ENCODE results near the gene PPP1R12C.
"Not testable (repeated sequence)": the region's sequence is repeated elsewhere in the genome, so short reads cannot be mapped to it uniquely, and the experiment has no call there.

PPP1R12C gene

GRCh38 chr19:55113570-55114039, 3.8 kb downstream of the PPP1R12C start:
- no peak overlapping the region for H3K4me3 ChIP-seq (ENCODE audit: low read depth, low read length)
- TF ChIP-seq MAX (IDR thresholded peaks at IDR 0.05; ENCODE audit: low read depth, low read length) (no peak), POLR2A (IDR thresholded peaks at IDR 0.05; ENCODE audit: extremely low read depth, insufficient read length) (no peak), MYC (IDR thresholded peaks at IDR 0.05; ENCODE audit: low read depth, low read length) (no peak), CTCF (IDR thresholded peaks at IDR 0.05; ENCODE audit: low read depth, low read length) (no peak)
- DNase-seq (ENCODE audit: low read depth) = no peak

- DNase-seq (ENCODE audit: low read depth) = no peak
- no peak overlapping the region for H3K4me3 ChIP-seq (ENCODE audit: low read depth, low read length)
- no peak for TF ChIP-seq POLR2A (IDR thresholded peaks at IDR 0.05; ENCODE audit: extremely low read depth, insufficient read length)
- TF ChIP-seq CTCF (IDR thresholded peaks at IDR 0.05; ENCODE audit: low read depth, low read length) = no peak
- TF ChIP-seq MAX (IDR thresholded peaks at IDR 0.05; ENCODE audit: low read depth, low read length) = no peak
- TF ChIP-seq MYC (IDR thresholded peaks at IDR 0.05; ENCODE audit: low read depth, low read length) = no peak
Measured at GRCh38 chr19:55112777-55113569, 4.5 kb downstream of the PPP1R12C start.

GRCh38 chr19:55112246-55112776, 5.1 kb downstream of the PPP1R12C start:
- DNase-seq (ENCODE audit: low read depth) = no peak
- no peak overlapping the region for H3K4me3 ChIP-seq (ENCODE audit: low read depth, low read length)
- no peak for TF ChIP-seq MYC (IDR thresholded peaks at IDR 0.05; ENCODE audit: low read depth, low read length)
- TF ChIP-seq MAX (IDR thresholded peaks at IDR 0.05; ENCODE audit: low read depth, low read length) = no peak
- TF ChIP-seq CTCF (IDR thresholded peaks at IDR 0.05; ENCODE audit: low read depth, low read length) = no peak
- no peak for TF ChIP-seq POLR2A (IDR thresholded peaks at IDR 0.05; ENCODE audit: extremely low read depth, insufficient read length)

- no peak for TF ChIP-seq CTCF (IDR thresholded peaks at IDR 0.05; ENCODE audit: low read depth, low read length)
- TF ChIP-seq POLR2A (IDR thresholded peaks at IDR 0.05; ENCODE audit: extremely low read depth, insufficient read length) = no peak
- no peak for TF ChIP-seq MAX (IDR thresholded peaks at IDR 0.05; ENCODE audit: low read depth, low read length)
- no peak for TF ChIP-seq MYC (IDR thresholded peaks at IDR 0.05; ENCODE audit: low read depth, low read length)
- H3K4me3 ChIP-seq (ENCODE audit: low read depth, low read length) = no peak overlapping the region
- no peak for DNase-seq (ENCODE audit: low read depth)
Measured at GRCh38 chr19:55111238-55111831, 6.1 kb downstream of the PPP1R12C start.

GRCh38 chr19:55109527-55110291, 7.7 kb downstream of the PPP1R12C start:
- H3K4me3 ChIP-seq (ENCODE audit: low read depth, low read length) = no peak overlapping the region
- TF ChIP-seq MYC (IDR thresholded peaks at IDR 0.05; ENCODE audit: low read depth, low read length) (no peak), POLR2A (IDR thresholded peaks at IDR 0.05; ENCODE audit: extremely low read depth, insufficient read length) (no peak), CTCF (IDR thresholded peaks at IDR 0.05; ENCODE audit: low read depth, low read length) (no peak), MAX (IDR thresholded peaks at IDR 0.05; ENCODE audit: low read depth, low read length) (no peak)
- no peak for DNase-seq (ENCODE audit: low read depth)

GRCh38 chr19:55107252-55107651, 10.2 kb downstream of the PPP1R12C start:
- DNase-seq (ENCODE audit: low read depth); H3K4me3 ChIP-seq (ENCODE audit: low read depth, low read length): not testable (repeated sequence)

Data from NB4 (cell line).